Memory B cell (primary cell): ENCODE data around the gene NFIL3.
A peak's percentile ranks its signal among the peaks of the same experiment; 100 is the strongest.
"Not testable (repeated sequence)": the region's sequence is repeated elsewhere in the genome, so short reads cannot be mapped to it uniquely, and the experiment has no call there.

Experiments
- ATAC-seq: fragments of 150-1000 bp; cut with Tn5 transposase; 2 replicates; pipeline ENCODE4 v1.10.0; 2021; ENCODE audit warnings: low read depth, mild to moderate bottlenecking, moderate library complexity
- DNase-seq, 2 donors: peaks; one replicate each; pipeline ENCODE4 v3.0.0; 2022; ENCODE audit warnings: low spot score in 2 of 2
- H3K27ac Mint-ChIP-seq: one replicate; pipeline ENCODE4 v1.8.0; 2022; ENCODE audit warnings: mild to moderate bottlenecking, moderate library complexity, mixed read lengths
- H3K27me3 Mint-ChIP-seq: one replicate; pipeline ENCODE4 v1.8.0; 2022; ENCODE audit warnings: mixed read lengths
- H3K36me3 Mint-ChIP-seq: one replicate; pipeline ENCODE4 v1.8.0; 2022; ENCODE audit warnings: mild to moderate bottlenecking, mixed read lengths
- H3K4me1 Mint-ChIP-seq: one replicate; pipeline ENCODE4 v1.8.0; 2022; ENCODE audit warnings: mixed read lengths
- H3K4me3 Mint-ChIP-seq: one replicate; pipeline ENCODE4 v1.8.0; 2022; ENCODE audit warnings: mild to moderate bottlenecking, moderate library complexity, mixed read lengths
- H3K9me3 Mint-ChIP-seq: one replicate; pipeline ENCODE4 v1.8.0; 2022; ENCODE audit warnings: mixed read lengths

NFIL3 gene, protein sequence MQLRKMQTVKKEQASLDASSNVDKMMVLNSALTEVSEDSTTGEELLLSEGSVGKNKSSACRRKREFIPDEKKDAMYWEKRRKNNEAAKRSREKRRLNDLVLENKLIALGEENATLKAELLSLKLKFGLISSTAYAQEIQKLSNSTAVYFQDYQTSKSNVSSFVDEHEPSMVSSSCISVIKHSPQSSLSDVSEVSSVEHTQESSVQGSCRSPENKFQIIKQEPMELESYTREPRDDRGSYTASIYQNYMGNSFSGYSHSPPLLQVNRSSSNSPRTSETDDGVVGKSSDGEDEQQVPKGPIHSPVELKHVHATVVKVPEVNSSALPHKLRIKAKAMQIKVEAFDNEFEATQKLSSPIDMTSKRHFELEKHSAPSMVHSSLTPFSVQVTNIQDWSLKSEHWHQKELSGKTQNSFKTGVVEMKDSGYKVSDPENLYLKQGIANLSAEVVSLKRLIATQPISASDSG

DNA sequence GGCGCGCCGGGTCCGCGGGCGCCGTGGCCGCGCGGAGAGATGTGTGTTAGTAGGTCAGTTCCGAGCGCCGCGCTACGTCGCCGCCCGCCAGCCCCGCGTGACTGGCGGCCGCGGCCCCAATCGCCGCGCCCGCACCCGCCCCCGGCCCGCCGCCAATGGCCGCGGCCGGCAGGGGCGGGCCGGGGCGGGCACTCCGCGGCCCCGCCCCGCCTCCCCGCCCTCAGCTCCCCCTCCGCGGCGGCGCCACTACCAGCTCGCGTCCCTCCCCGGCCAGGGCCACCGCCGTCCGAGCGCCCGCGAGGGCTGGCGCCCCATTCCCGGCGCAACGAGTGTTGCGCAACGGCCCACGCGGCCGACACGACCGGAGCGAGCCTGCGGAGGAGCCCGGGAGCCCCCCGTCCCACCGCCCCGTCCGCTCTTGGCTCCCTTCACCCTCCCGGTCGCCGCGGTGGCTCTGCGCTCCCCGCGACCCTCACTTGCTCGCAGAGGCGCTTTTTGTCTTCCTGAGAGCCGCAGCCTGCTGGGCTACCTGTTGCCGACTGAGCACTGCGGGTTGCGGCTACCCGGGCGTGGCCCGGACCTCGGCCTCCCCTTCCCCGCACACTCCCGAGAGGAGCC lies at the start of gene NFIL3:
TSS of gene NFIL3 (minus strand) at position 48 of the 618 bp plus-strand sequence. CDS start 13,098 bp downstream, outside the sequence.
- Mint-ChIP-seq H3K4me1 (peaks cover 39% of the 10 kb centered on the region), H3K36me3 (peaks cover 4% of the 10 kb centered on the region), H3K27me3 (peaks cover 16% of the 10 kb centered on the region), H3K27ac (peak within 1 kb of the TSS; percentile 73), H3K9me3 (no peaks in the 10 kb centered on the region), H3K4me3 (peak within 1 kb of the TSS; percentile 88)
- DNase-seq (peak; percentile 46 to 59), ATAC-seq (peak; percentile 80)

DNA sequence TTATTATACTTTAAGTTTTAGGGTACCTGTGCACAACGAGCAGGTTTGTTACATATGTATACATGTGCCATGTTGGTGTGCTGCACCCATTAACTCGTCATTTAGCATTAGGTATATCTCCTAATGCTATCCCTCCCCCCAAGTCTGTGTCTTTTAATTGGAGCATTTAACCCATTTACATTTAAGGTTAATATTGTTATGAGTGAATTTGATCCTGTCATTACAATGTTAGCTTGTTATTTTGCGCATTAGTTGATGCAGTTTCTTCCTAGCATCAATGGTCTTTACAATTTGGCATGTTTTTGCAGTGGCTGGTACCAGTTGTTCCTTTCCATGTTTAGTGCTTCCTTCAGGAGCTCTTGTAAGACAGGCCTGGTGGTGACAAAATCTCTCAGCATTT lies 47.9 kb upstream of the NFIL3 start:
- not testable (repeated sequence) for H3K9me3 Mint-ChIP-seq, DNase-seq, H3K36me3 Mint-ChIP-seq, ATAC-seq, H3K27ac Mint-ChIP-seq, H3K4me3 Mint-ChIP-seq, H3K4me1 Mint-ChIP-seq
- H3K27me3 Mint-ChIP-seq: peaks cover 18% of the 10 kb centered on the region

DNA sequence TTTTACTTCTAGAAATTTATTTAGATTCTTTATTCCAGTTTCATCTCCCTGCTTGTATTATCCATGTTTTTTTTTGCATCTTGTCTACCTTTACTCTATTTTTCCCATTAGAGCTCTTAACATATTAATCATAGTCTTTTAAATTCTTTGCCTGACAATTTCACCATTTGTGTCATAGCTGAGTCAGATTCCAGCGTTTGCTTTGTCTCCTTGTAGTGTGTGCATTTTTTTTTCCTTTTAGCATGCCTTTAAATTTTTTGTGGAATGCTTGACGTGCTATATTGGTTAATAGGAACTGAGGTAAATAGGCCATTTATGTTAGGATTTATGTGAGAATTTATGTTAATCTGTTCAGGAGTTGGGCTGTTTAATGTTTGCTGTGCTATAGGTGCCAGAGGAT lies 41.8 kb upstream of the NFIL3 start:
- no peak for ATAC-seq
- Mint-ChIP-seq H3K27me3 (peaks cover 5% of the 10 kb centered on the region), H3K36me3 (peaks cover 3% of the 10 kb centered on the region), H3K4me3 (no peak overlapping the region), H3K4me1 (no peaks in the 10 kb centered on the region), H3K9me3 (peaks cover 22% of the 10 kb centered on the region), H3K27ac (no peak overlapping the region)
- DNase-seq: no peak

DNA sequence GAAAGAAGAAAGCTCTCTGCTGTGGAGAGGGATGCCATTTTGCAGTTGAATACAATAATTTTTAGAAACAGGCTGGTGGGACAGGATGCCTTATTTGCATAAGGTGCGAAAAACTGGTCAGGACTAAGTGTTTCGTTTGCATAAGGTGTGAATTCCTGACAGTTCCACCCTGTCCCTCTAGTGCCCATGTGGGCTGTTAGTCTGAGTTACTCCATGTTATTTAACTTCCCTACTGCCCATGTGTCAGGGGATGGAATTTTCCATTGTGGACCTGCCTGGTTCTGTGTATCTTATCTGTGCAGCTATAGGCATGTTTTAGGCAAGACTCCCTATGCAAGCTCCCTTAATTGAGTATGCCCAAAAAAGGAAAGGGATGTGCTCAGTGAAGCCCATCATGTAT lies 35.3 kb upstream of the NFIL3 start:
- DNase-seq (no peak), ATAC-seq (no peak)
- Mint-ChIP-seq H3K36me3 (no peaks in the 10 kb centered on the region), H3K4me3 (no peak overlapping the region), H3K27ac (no peak overlapping the region), H3K9me3 (no peaks in the 10 kb centered on the region), H3K4me1 (peaks cover 2% of the 10 kb centered on the region), H3K27me3 (peaks cover 6% of the 10 kb centered on the region)

DNA sequence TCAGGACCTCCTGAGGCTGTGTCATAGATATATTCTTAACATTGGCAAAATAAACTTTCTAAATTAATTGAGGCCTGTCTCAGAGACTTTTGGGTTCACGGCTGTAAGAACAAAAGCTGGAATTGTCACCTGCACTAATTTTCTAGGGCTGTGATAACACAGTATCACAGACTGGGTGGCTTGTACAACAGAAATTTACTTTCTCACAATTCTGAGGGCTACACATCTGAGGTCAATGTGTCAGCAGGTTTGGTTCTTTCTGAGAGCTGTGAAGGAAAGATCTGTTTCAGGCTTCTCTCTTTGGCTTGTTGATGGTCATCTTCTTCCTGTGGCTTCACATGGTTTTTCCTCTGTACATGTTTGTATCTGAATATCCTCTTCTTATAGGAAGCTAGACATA lies 29.2 kb upstream of the NFIL3 start:
- Mint-ChIP-seq H3K9me3 (no peaks in the 10 kb centered on the region), H3K27me3 (peaks cover 6% of the 10 kb centered on the region), H3K36me3 (no peaks in the 10 kb centered on the region), H3K4me3 (no peak overlapping the region), H3K4me1 (no peaks in the 10 kb centered on the region), H3K27ac (no peak overlapping the region)
- ATAC-seq (no peak), DNase-seq (no peak)

DNA sequence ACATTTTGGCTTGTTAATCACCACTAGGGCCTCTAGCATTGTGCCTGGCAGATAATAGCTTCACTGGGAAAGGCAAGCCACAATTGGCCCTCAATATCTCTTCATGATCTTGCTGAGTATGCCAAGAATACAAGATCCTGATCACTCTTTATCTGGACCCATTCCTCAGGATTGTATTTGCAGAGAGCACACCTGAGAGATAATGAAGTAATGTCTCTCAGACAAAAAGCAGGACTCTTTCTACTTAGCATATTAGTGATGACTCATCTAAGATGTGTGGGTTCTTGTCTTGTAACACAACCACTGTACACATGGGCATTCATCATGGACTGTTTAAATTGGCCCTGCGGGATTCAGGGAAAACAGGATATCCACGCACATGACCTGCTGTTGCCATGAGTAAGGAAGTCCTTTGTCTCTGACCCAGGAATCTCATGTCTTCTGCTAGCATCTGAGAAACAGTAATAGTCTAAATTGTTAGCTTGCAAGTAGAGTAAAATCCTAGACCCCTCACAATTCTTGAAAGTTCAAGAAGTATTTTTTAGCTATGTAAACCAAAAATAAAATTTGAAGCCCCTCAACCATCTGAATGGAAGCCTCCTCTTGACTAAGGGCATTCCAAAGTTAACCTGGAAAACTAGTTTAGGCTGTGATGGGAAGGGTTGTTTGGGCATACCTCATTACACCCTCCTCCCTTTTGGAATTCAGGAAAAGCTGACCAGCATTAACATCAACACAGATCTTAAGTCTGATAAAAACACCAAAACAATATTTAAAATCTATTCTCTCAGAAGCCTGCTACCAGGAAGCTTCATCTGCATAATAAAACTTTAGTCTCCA lies 28.0 kb upstream of the NFIL3 start:
- Mint-ChIP-seq H3K4me1 (no peaks in the 10 kb centered on the region), H3K27ac (no peak overlapping the region), H3K4me3 (no peak overlapping the region), H3K9me3 (no peaks in the 10 kb centered on the region), H3K36me3 (no peaks in the 10 kb centered on the region), H3K27me3 (peaks cover 6% of the 10 kb centered on the region)
- no peak for DNase-seq
- ATAC-seq: no peak

DNA sequence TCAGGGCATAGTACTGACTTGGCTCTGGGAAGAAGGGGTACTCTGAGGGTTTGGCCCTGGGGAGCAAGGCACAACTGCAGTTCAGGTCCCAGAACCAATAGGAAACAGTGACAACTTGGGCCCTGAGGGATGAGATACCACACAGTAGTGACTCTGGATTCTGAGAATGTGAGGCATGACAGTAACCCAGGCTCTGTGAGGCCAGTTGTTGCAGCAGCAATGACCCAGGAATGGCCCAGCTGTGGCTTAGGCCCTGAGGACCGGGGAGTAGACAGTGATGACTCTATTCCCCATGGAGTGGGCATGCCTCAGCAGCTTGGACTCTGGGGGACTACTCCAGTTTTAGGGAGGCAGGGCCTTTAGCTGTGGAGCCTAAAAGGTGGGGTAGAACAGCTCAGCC lies 21.5 kb upstream of the NFIL3 start:
- H3K27me3 Mint-ChIP-seq: peaks cover 11% of the 10 kb centered on the region
- H3K4me1 Mint-ChIP-seq: no peaks in the 10 kb centered on the region
- peaks cover 3% of the 10 kb centered on the region for H3K36me3 Mint-ChIP-seq
- no peak for ATAC-seq
- no peak overlapping the region for H3K4me3 Mint-ChIP-seq
- peaks cover 4% of the 10 kb centered on the region for H3K9me3 Mint-ChIP-seq
- no peak overlapping the region for H3K27ac Mint-ChIP-seq
- no peak for DNase-seq

DNA sequence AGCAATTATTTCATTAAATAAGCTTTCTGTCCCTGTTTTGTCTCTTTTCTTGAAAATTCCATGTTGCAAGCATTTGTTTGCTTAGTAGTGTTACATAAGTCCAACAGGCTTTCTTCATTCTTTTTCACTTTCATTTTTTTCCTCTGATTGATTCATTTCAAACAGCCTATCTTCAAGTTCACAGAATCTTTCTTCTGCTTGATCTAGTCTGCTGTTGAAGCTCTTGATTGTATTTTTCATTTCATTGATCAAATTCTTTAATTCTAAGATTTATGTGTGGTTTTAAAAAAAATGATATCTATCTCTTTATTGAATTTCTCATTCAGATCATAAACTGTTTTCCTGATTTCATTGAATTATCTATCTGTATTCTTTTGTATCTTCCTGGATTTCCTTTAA lies 20.4 kb upstream of the NFIL3 start:
- Mint-ChIP-seq H3K4me1 (no peaks in the 10 kb centered on the region), H3K27me3 (peaks cover 11% of the 10 kb centered on the region), H3K9me3 (peaks cover 4% of the 10 kb centered on the region), H3K4me3 (no peak overlapping the region), H3K27ac (no peak overlapping the region), H3K36me3 (peaks cover 3% of the 10 kb centered on the region)
- ATAC-seq: no peak
- DNase-seq: no peak

DNA sequence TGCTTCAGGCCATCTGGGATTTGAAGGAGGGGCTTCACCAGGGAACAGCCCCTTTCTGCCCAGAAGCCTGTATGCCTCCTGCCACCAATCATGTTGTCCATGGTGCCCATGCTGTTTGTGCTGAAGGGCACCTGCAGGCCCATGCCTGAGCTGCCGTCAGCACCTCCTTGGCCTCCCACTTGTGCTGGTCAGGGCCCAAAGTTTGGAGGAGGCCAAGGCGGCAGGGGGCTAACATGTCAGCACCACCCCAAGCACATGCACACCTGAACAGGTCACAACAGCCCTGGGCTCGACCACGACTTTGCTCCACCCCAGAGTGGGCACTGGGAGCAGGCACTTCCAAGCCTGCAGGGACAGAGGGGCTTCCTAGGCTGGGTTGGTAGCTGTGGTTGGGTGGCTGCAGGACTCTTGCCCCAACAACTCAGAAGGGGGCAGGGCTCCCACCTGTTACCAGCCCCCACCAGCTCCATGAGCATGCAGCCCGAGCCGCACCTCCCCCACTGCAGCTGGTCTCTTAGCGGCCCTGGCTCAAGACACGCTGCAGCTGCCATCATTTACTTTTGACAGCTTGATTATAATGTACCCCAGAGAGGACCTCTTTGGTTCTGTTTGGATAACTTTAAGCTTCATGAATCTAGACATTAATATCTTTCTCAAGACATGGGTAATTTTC lies 19.8 kb upstream of the NFIL3 start:
- Mint-ChIP-seq H3K27ac (no peak overlapping the region), H3K9me3 (peaks cover 4% of the 10 kb centered on the region), H3K4me1 (no peaks in the 10 kb centered on the region), H3K4me3 (no peak overlapping the region), H3K36me3 (peaks cover 3% of the 10 kb centered on the region), H3K27me3 (peaks cover 11% of the 10 kb centered on the region)
- DNase-seq (no peak), ATAC-seq (no peak)

DNA sequence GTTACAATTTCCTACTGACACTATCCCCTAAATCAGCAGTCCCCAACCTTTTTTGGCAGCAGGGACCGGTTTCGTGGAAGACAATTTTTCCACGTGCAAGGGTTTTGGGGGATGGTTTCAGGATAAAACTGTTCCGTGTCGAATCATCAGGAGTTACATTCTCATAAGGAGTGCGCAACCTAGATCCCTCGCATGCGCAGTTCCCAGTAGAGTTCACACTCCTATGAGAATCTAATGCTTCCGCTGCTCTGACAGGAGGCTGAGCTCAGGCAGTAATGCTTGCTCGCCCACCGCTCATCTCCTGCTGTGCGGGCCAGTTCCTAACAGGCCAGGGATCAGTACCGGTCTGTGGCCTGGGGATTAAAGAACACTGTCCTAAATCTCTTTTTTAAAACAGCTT lies 13.2 kb upstream of the NFIL3 start:
- peaks cover 1% of the 10 kb centered on the region for H3K9me3 Mint-ChIP-seq
- H3K27me3 Mint-ChIP-seq: peaks cover 1% of the 10 kb centered on the region
- no peak for ATAC-seq
- no peaks in the 10 kb centered on the region for H3K36me3 Mint-ChIP-seq
- no peak overlapping the region for H3K27ac Mint-ChIP-seq
- peaks cover 3% of the 10 kb centered on the region for H3K4me1 Mint-ChIP-seq
- H3K4me3 Mint-ChIP-seq: no peak overlapping the region
- DNase-seq: no peak

DNA sequence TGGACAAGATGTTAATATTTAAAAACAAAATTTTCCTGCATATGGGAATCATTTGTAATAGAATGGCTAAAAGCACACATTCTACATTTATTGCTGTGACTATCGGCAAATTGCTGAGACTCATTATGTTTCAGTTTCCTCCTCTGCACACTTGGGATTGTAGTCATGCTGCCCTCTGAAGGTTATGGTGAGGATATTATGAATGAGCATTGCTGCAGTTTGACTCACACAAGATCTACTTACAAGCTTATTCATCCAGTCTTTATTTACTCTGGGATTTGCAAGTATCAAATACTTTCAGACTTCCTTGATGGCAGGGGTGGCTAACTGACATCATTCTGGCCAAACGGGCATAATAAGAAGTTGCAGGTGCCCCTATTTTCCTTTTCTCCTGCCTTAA lies 9.5 kb upstream of the NFIL3 start:
- Mint-ChIP-seq H3K27me3 (peaks cover under 1% of the 10 kb centered on the region), H3K36me3 (no peaks in the 10 kb centered on the region), H3K4me1 (peaks cover 3% of the 10 kb centered on the region), H3K27ac (no peak overlapping the region), H3K4me3 (no peak overlapping the region), H3K9me3 (no peaks in the 10 kb centered on the region)
- DNase-seq (no peak), ATAC-seq (peak; percentile 70)

DNA sequence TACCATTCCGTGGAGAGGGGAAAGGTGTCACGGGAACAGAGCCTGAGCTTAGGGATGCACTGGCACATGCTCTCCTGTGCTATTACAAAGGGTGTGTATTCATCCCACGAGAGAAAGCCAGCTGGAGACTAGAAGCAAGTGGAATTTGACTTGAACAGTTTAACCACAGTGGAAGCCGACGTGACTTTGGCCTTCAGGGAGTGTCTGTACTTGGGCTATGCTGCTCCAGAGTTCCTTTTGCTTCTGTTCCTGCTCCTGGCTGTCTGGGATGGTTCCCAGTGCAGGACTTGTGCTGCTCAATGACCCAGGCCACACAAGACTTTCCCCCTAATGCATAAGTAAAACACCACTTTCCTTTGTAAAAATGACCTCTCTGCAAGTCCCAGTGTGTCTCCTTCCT lies 7.9 kb upstream of the NFIL3 start:
- peaks cover 4% of the 10 kb centered on the region for H3K27me3 Mint-ChIP-seq
- no peaks in the 10 kb centered on the region for H3K36me3 Mint-ChIP-seq
- H3K27ac Mint-ChIP-seq: no peak overlapping the region
- H3K9me3 Mint-ChIP-seq: no peaks in the 10 kb centered on the region
- H3K4me1 Mint-ChIP-seq: peaks cover 3% of the 10 kb centered on the region
- no peak for DNase-seq
- no peak overlapping the region for H3K4me3 Mint-ChIP-seq
- ATAC-seq: no peak

DNA sequence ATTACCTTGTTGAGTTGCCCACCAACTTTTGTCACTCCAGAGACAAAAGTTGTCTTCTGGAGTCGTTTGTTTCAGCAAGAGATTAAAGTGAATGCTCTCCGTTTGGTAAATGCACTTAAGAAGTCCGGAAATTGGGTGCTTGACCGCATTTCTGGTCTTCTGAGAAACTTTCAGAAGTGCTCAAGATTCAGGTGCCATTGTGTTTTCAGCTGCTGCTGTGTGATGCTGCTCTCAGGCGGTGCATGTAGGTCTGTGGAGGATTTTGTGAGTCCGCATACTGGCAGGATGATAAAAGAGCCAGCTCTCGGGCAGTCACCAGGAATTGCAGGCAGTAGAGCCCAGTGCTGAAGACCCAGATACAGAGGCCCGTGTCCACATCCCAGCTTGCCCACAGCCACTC lies 5.9 kb upstream of the NFIL3 start:
- peaks cover 18% of the 10 kb centered on the region for H3K4me1 Mint-ChIP-seq

More for the DNA sequence above, 5.9 kb upstream of the NFIL3 start:
- H3K9me3 Mint-ChIP-seq: no peaks in the 10 kb centered on the region
- peaks cover 4% of the 10 kb centered on the region for H3K27me3 Mint-ChIP-seq
- no peak overlapping the region for H3K4me3 Mint-ChIP-seq
- H3K36me3 Mint-ChIP-seq: no peaks in the 10 kb centered on the region
- ATAC-seq (no peak), DNase-seq (no peak)
- no peak overlapping the region for H3K27ac Mint-ChIP-seq
